NB4 (cell line): ENCODE data around the gene ISY1.
"Not testable (repeated sequence)": the region's sequence is repeated elsewhere in the genome, so short reads cannot be mapped to it uniquely, and the experiment has no call there.

Experiments
- MYC ChIP-seq: IDR thresholded peaks from 2 replicates; pipeline ENCODE4 v1.6.1; 2011; ENCODE audit warnings: low read depth, low read length
- TF ChIP-seq, protein P1 (sequence below): IDR thresholded peaks from one replicate; pipeline ENCODE4 v1.5.1; 2012; ENCODE audit warnings: low read depth, low read length

GRCh38 chr3:129088312-129088711 lies 72.6 kb downstream of the ISY1 start:
- TF ChIP-seq, protein P1, sequence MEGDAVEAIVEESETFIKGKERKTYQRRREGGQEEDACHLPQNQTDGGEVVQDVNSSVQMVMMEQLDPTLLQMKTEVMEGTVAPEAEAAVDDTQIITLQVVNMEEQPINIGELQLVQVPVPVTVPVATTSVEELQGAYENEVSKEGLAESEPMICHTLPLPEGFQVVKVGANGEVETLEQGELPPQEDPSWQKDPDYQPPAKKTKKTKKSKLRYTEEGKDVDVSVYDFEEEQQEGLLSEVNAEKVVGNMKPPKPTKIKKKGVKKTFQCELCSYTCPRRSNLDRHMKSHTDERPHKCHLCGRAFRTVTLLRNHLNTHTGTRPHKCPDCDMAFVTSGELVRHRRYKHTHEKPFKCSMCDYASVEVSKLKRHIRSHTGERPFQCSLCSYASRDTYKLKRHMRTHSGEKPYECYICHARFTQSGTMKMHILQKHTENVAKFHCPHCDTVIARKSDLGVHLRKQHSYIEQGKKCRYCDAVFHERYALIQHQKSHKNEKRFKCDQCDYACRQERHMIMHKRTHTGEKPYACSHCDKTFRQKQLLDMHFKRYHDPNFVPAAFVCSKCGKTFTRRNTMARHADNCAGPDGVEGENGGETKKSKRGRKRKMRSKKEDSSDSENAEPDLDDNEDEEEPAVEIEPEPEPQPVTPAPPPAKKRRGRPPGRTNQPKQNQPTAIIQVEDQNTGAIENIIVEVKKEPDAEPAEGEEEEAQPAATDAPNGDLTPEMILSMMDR, result not testable (repeated sequence)
- TF ChIP-seq MYC, result not testable (repeated sequence)
